GM06990 (cell line): Measurements from ENCODE around the gene GRID1.

Source experiments
- DNase-seq: peaks from one replicate; pipeline ENCODE4 v3.0.0-alpha.2; 2011; ENCODE audit not compliant: insufficient read length; ENCODE audit errors: extremely low read depth
- H3K27me3 ChIP-seq: replicated peaks from 2 replicates; pipeline ENCODE4 v1.6.0; 2011; ENCODE audit warnings: low read length; ENCODE audit not compliant: control insufficient read depth, insufficient read depth
- H3K36me3 ChIP-seq: 2 replicates; pipeline ENCODE4 v1.5.1; 2011; ENCODE audit warnings: low read length; ENCODE audit not compliant: control insufficient read depth, insufficient read depth
- H3K4me3 ChIP-seq: replicated peaks from 2 replicates; pipeline ENCODE4 v1.5.1; 2011; ENCODE audit warnings: low read depth, mild to moderate bottlenecking, control low read depth, low read length
- CTCF ChIP-seq: IDR thresholded peaks from 2 replicates; pipeline ENCODE4 v1.5.1; 2011; ENCODE audit warnings: low read length, control low read depth, mild to moderate bottlenecking, inconsistent platforms; ENCODE audit not compliant: insufficient read depth, poor library complexity, severe bottlenecking

GRID1 gene

GRCh38 chr10:86226781-86227201, 139.8 kb downstream of the GRID1 start:
- Histone ChIP-seq H3K36me3 (no peaks in the 10 kb centered on the region), H3K4me3 (no peak overlapping the region), H3K27me3 (no peaks in the 10 kb centered on the region; the same call in none of the 2 replicates)
- TF ChIP-seq CTCF = no peak
- no peak for DNase-seq

GRCh38 chr10:86226016-86226415, 140.6 kb downstream of the GRID1 start:
- no peak for DNase-seq
- H3K36me3 ChIP-seq = no peaks in the 10 kb centered on the region
- TF ChIP-seq CTCF = no peak
- H3K4me3 ChIP-seq = no peak overlapping the region
- no peaks in the 10 kb centered on the region; the same call in none of the 2 replicates for H3K27me3 ChIP-seq

GRCh38 chr10:86225103-86225782, 141.4 kb downstream of the GRID1 start:
- Histone ChIP-seq H3K4me3 (no peak overlapping the region), H3K36me3 (no peaks in the 10 kb centered on the region), H3K27me3 (no peaks in the 10 kb centered on the region; the same call in none of the 2 replicates)
- DNase-seq = no peak
- TF ChIP-seq CTCF = no peak

- TF ChIP-seq CTCF = no peak
Observed at GRCh38 chr10:86224354-86225102, 142.1 kb downstream of the GRID1 start.

GRCh38 chr10:86223256-86223655, 143.3 kb downstream of the GRID1 start:
- DNase-seq = no peak
- TF ChIP-seq CTCF = no peak
- peaks cover 2% of the 10 kb centered on the region for H3K27me3 ChIP-seq
- no peaks in the 10 kb centered on the region for H3K36me3 ChIP-seq
- no peak overlapping the region for H3K4me3 ChIP-seq

More at GRCh38 chr10:86224354-86225102, 142.1 kb downstream of the GRID1 start:
- no peak for DNase-seq
- no peaks in the 10 kb centered on the region for H3K36me3 ChIP-seq
- H3K4me3 ChIP-seq = no peak overlapping the region
- H3K27me3 ChIP-seq = no peaks in the 10 kb centered on the region; the same call in none of the 2 replicates
